ENCODE data around the gene ANKRD53.
A peak's percentile ranks its signal among the peaks of the same experiment; 100 is the strongest.

The ANKRD53 gene

GRCh38 chr2:70943205-70943871, 35.1 kb upstream of the ANKRD53 start:
- H3F3A ChIP-seq (ENCODE audit: control insufficient read depth, insufficient read depth) = no peaks in the 10 kb centered on the region
- no peaks in the 10 kb centered on the region for H3K36me3 ChIP-seq (ENCODE audit: control insufficient read depth, low read length)
- 0 out of 2 replicates have a peak, but pooled peaks cover 3% of the 10 kb centered on the region for H3K79me2 ChIP-seq (ENCODE audit: control insufficient read depth, low read length)
- H3K4me3 ChIP-seq (ENCODE audit: low read length) = no peak overlapping the region
- no peak for TF ChIP-seq EZH2phosphoT487 (IDR thresholded peaks at IDR 0.05; ENCODE audit: borderline replicate concordance, low read length)
- no peak for TF ChIP-seq CTCF (IDR thresholded peaks at IDR 0.05; ENCODE audit: low read depth, low read length, poor library complexity, severe bottlenecking)
- no peaks in the 10 kb centered on the region for H3K9me2 ChIP-seq (replicated peaks; ENCODE audit: control insufficient read depth, low read length)
- no peaks in the 10 kb centered on the region for H4K20me1 ChIP-seq (ENCODE audit: control insufficient read depth, insufficient read depth, low read depth, low read length)
- H3K4me2 ChIP-seq (ENCODE audit: low read length) = no peak overlapping the region
- H3K4me1 ChIP-seq (ENCODE audit: control insufficient read depth, low read length) = peaks cover 20% of the 10 kb centered on the region
- H3K27ac ChIP-seq (ENCODE audit: low read depth, low read length) = no peak overlapping the region
- no peaks in the 10 kb centered on the region for H3K27me3 ChIP-seq (ENCODE audit: control insufficient read depth, low read length)
- H3K9me3 ChIP-seq (ENCODE audit: control insufficient read depth, insufficient read depth, low read length) = no peaks in the 10 kb centered on the region

DNA sequence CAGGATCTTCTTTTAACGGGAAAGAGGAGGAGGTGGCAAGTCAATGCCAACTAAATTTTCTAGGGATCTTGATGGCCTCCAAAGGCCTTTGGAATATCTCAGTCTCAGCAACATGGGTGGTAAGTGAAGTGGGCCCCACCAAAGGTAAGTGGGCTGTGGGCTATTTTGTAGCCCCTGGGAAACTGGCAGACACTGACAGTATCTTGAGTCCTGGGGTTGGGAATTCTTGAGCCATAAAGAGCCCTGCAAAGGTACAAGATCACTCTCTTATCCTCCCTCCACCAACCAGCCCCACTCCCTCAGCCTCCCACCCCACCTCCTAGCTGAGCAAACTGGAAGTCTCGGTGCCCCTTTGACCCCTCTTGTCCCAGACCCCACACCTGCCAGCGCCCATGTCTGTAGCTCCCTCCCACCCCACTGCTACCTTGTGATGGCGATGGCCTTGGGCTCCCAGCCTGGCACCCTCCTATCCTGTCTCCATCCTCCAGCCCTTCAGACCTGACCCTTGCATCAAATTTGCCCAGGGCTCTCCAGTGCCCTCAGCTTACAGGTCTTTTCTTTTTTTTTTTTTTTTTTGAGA, 34.2 kb upstream of the ANKRD53 start:
- H3K36me3 ChIP-seq (ENCODE audit: control insufficient read depth, low read length) = no peaks in the 10 kb centered on the region
- H3K9me3 ChIP-seq (ENCODE audit: control insufficient read depth, insufficient read depth, low read length) = no peaks in the 10 kb centered on the region
- H3K4me3 ChIP-seq (ENCODE audit: low read length) = no peak overlapping the region
- H3K27me3 ChIP-seq (ENCODE audit: control insufficient read depth, low read length) = no peaks in the 10 kb centered on the region
- TF ChIP-seq CTCF (IDR thresholded peaks at IDR 0.05; ENCODE audit: low read depth, low read length, poor library complexity, severe bottlenecking) (no peak), EZH2phosphoT487 (IDR thresholded peaks at IDR 0.05; ENCODE audit: borderline replicate concordance, low read length) (no peak)
- no peaks in the 10 kb centered on the region for H3F3A ChIP-seq (ENCODE audit: control insufficient read depth, insufficient read depth)
- H3K27ac ChIP-seq (ENCODE audit: low read depth, low read length) = no peak overlapping the region
- H3K4me2 ChIP-seq (ENCODE audit: low read length) = no peak overlapping the region
- peaks cover 22% of the 10 kb centered on the region for H3K4me1 ChIP-seq (ENCODE audit: control insufficient read depth, low read length)
- H3K79me2 ChIP-seq (ENCODE audit: control insufficient read depth, low read length) = 0 out of 2 replicates have a peak, but pooled peaks cover 3% of the 10 kb centered on the region
- H4K20me1 ChIP-seq (ENCODE audit: control insufficient read depth, insufficient read depth, low read depth, low read length) = no peaks in the 10 kb centered on the region
- no peaks in the 10 kb centered on the region for H3K9me2 ChIP-seq (replicated peaks; ENCODE audit: control insufficient read depth, low read length)

DNA sequence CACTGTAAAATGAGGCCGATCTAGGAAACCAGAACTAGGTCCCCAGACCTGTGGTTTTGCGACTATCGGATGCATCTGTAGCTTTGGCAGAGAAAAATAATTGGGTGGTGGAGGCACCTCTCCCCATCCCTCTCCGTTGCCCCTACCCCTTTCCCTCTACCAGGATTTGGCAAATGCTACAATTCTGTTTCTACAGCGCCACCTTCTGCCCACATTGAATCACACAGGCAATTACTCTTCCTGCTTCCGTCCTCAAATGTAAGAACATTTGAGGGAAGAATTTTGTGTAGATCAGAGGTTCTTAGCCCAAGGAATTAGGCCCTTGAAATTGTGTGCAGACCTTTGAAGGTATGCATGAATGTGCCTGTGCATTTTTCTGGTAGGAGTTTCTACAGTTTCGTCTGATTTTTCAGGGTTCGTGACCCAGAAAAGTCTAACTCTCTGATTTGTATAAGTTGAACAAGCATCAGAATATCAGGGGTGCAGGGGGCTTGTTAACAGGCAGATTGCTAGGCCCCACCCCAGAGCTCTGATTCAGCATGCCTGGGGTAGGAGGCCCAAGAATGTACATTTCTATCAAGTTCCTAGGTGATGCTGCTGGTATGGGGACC, 31.5 kb upstream of the ANKRD53 start:
- TF ChIP-seq CTCF (IDR thresholded peaks at IDR 0.05; ENCODE audit: low read depth, low read length, poor library complexity, severe bottlenecking) = peak; percentile 96
- TF ChIP-seq EZH2phosphoT487 (IDR thresholded peaks at IDR 0.05; ENCODE audit: borderline replicate concordance, low read length) = no peak
- Histone ChIP-seq H4K20me1 (ENCODE audit: control insufficient read depth, insufficient read depth, low read depth, low read length) (no peaks in the 10 kb centered on the region), H3K36me3 (ENCODE audit: control insufficient read depth, low read length) (no peaks in the 10 kb centered on the region), H3K27ac (ENCODE audit: low read depth, low read length) (no peak overlapping the region), H3K4me3 (ENCODE audit: low read length) (peak overlapping the region; percentile 81), H3F3A (ENCODE audit: control insufficient read depth, insufficient read depth) (peaks cover 5% of the 10 kb centered on the region; the same call in 1 of the 2 replicates), H3K9me3 (ENCODE audit: control insufficient read depth, insufficient read depth, low read length) (no peaks in the 10 kb centered on the region), H3K4me2 (ENCODE audit: low read length) (peak overlapping the region; percentile 92), H3K9me2 (replicated peaks; ENCODE audit: control insufficient read depth, low read length) (no peaks in the 10 kb centered on the region), H3K4me1 (ENCODE audit: control insufficient read depth, low read length) (peaks cover 22% of the 10 kb centered on the region), H3K27me3 (ENCODE audit: control insufficient read depth, low read length) (no peaks in the 10 kb centered on the region), H3K79me2 (ENCODE audit: control insufficient read depth, low read length) (0 out of 2 replicates have a peak, but pooled peaks cover 3% of the 10 kb centered on the region)

Measured in DOHH2 (cell line).